Transverse colon (tissue), 4 donors: ENCODE data around the gene PDILT. TPM values are rescaled to one million over a fixed set of nuclear protein-coding genes. Genes with fewer than 3 reads are reported as not detected.

ENCODE experiments used
- DNase-seq: peaks from one replicate; pipeline ENCODE4 v3.0.0-alpha.2; 2019
- H3K27ac ChIP-seq, 4 donors: fragments of 200-600 bp; sonication (generic); 2 replicates each; pipeline ENCODE4 v1.5.1; 2016 to 2018; ENCODE audit warnings: inconsistent platforms in 4 of 4
- H3K27me3 ChIP-seq: fragments of 200-600 bp; sonication (generic); 2 replicates; pipeline ENCODE4 v1.5.1; 2017; ENCODE audit warnings: inconsistent platforms
- H3K36me3 ChIP-seq, 4 donors: fragments of 200-600 bp; sonication (generic); 2 replicates each; pipeline ENCODE4 v1.5.1; 2017 to 2019; ENCODE audit warnings: inconsistent platforms in 4 of 4
- H3K4me1 ChIP-seq, 4 donors: fragments of 200-600 bp; sonication (generic); 2 replicates each; pipeline ENCODE4 v1.5.1; 2017 to 2020; ENCODE audit warnings: inconsistent platforms in 4 of 4
- H3K4me3 ChIP-seq, 4 donors: fragments of 200-600 bp; sonication (generic); 1 replicate in 1 of 4; 2 replicates in 3 of 4; pipeline versions ENCODE4 v1.5.1 to v1.6.1; 2017 to 2019; ENCODE audit warnings: inconsistent platforms in 4 of 4
- H3K9me3 ChIP-seq, 2 donors: fragments of 200-600 bp; sonication (generic); 2 replicates each; pipeline ENCODE4 v1.5.1; 2017 to 2019; ENCODE audit warnings: inconsistent platforms in 2 of 2
- EP300 ChIP-seq: sonication (generic); formaldehyde crosslinking; IDR thresholded peaks from one replicate; pipeline ENCODE4 v1.6.1; 2017; ENCODE audit warnings: antibody characterized with exemption, low read depth
- POLR2A ChIP-seq: fragments of 450-650 bp; IDR thresholded peaks from one replicate; pipeline ENCODE4 v1.6.1; 2016; ENCODE audit warnings: antibody characterized with exemption, mild to moderate bottlenecking, moderate library complexity
- POLR2AphosphoS5 ChIP-seq, 3 donors: sonication (generic); formaldehyde crosslinking; IDR thresholded peaks; one replicate each; pipeline ENCODE4 v1.6.1; 2016; ENCODE audit warnings: antibody characterized with exemption in 3 of 3
- WGBS, 2 donors: methylation state at CpG; one replicate each; pipeline ENCODE4 v1.1.5; 2018; ENCODE audit warnings: low coverage in 1 of 2; 5-methylcytosine and 5-hydroxymethylcytosine counted together
- in situ Hi-C, 4 donors: fragments of 200-750 bp; cut with MboI; loops; one replicate each; pipeline versions ENCODE4 v1.15.0 to v1.15.1; 2017; ENCODE audit warnings: low sequenced_read_pairs in 3 of 4, low pct_ligation_motif_present in 1 of 4, low pct_unique_long_range_greater_than_20kb in 1 of 4
- intact Hi-C: fragments of 100-400 bp; cut with DNase I; formaldehyde crosslinking; loops from one replicate; pipeline ENCODE4 v1.15.1; 2023; ENCODE audit warnings: low total_unique reads
- total RNA-seq, 4 donors: library from RNA; depleted of rRNA; stranded (reverse); fragments of >200 nt; gene quantifications; one replicate each; pipeline ENCODE4 v1.1.0, GENCODE V29; 2016
- TF ChIP-seq, protein P1 (sequence below), 5 experiments: fragments of 200-600 bp in 3 of 5; fragments of 450-650 bp in 2 of 5; sonication (generic) in 3 of 5; IDR thresholded peaks; 1 replicate in 2 of 5; 2 replicates in 3 of 5; pipeline ENCODE4 v1.5.1; 2016 to 2017; ENCODE audit warnings: antibody characterized with exemption in 5 of 5, inconsistent platforms in 3 of 5, mild to moderate bottlenecking in 2 of 5, moderate library complexity in 1 of 5

The PDILT gene
- total RNA-seq, 4 donors from 2014 or later: not detected

GRCh38 chr16:20388854-20389253 is 15.7 kb downstream of the PDILT start:
- intact Hi-C loops: no loop called here
- in situ Hi-C loops: loop anchor here in 3 of 4 donors (10.0 to 25.0 kb wide), 4 partner anchors 477 to 827 kb away; partner anchors contain the start of gene VPS35L (in 1 of the 3)
- no peak for DNase-seq
- TF ChIP-seq EP300: no peak
- TF ChIP-seq, protein P1, sequence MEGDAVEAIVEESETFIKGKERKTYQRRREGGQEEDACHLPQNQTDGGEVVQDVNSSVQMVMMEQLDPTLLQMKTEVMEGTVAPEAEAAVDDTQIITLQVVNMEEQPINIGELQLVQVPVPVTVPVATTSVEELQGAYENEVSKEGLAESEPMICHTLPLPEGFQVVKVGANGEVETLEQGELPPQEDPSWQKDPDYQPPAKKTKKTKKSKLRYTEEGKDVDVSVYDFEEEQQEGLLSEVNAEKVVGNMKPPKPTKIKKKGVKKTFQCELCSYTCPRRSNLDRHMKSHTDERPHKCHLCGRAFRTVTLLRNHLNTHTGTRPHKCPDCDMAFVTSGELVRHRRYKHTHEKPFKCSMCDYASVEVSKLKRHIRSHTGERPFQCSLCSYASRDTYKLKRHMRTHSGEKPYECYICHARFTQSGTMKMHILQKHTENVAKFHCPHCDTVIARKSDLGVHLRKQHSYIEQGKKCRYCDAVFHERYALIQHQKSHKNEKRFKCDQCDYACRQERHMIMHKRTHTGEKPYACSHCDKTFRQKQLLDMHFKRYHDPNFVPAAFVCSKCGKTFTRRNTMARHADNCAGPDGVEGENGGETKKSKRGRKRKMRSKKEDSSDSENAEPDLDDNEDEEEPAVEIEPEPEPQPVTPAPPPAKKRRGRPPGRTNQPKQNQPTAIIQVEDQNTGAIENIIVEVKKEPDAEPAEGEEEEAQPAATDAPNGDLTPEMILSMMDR (IDR thresholded peaks at IDR 0.05): no peak
- no peak for TF ChIP-seq POLR2AphosphoS5 (IDR thresholded peaks at IDR 0.05)
- no peak for TF ChIP-seq POLR2A
- Histone ChIP-seq H3K9me3 (no peaks in the 10 kb centered on the region), H3K4me3 (no peak overlapping the region), H3K36me3 (no peaks in the 10 kb centered on the region), H3K27ac (no peak overlapping the region), H3K4me1 (peaks cover 0 to 4% (median 0%) of the 10 kb centered on the region in 4 donors), H3K27me3 (peaks cover 8% of the 10 kb centered on the region)
- WGBS, 2 donors: 29 to 47% methylated on average over 1 of the region's 1 CpG

DNA sequence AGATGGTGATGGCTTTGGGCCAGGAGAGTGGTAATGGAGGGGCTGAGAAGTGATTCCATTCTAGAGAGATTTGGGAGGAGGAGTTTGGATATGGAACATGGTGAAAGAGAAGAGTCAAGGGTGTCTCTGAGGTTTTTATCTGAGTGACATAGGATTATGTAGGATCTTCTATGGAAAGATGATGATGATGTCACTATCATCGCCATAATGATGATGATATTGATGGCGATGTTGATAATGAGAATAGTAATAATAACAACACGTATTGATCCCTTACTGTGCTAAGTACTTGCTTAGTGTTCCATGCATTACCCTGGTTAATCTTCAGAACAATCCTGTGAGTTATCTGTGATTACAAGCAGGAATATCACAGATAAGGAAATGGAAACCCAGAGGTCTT is 16.6 kb downstream of the PDILT start:
- TF ChIP-seq EP300 (no peak), POLR2AphosphoS5 (IDR thresholded peaks at IDR 0.05) (no peak), POLR2A (no peak)
- TF ChIP-seq, protein P1 (IDR thresholded peaks at IDR 0.05): no peak
- no peaks in the 10 kb centered on the region for H3K36me3 ChIP-seq
- WGBS, 2 donors: 88 to 91% methylated on average over 3 of the region's 3 CpGs
- no peaks in the 10 kb centered on the region for H3K4me1 ChIP-seq
- intact Hi-C loops: no loop called here
- DNase-seq: no peak
- peaks cover 8% of the 10 kb centered on the region for H3K27me3 ChIP-seq
- in situ Hi-C loops: loop anchor here in 3 of 4 donors (10.0 to 25.0 kb wide), 4 partner anchors 476 to 826 kb away; partner anchors contain the start of gene VPS35L (in 1 of the 3)
- H3K4me3 ChIP-seq: no peak overlapping the region
- no peak overlapping the region for H3K27ac ChIP-seq
- H3K9me3 ChIP-seq: no peaks in the 10 kb centered on the region

DNA sequence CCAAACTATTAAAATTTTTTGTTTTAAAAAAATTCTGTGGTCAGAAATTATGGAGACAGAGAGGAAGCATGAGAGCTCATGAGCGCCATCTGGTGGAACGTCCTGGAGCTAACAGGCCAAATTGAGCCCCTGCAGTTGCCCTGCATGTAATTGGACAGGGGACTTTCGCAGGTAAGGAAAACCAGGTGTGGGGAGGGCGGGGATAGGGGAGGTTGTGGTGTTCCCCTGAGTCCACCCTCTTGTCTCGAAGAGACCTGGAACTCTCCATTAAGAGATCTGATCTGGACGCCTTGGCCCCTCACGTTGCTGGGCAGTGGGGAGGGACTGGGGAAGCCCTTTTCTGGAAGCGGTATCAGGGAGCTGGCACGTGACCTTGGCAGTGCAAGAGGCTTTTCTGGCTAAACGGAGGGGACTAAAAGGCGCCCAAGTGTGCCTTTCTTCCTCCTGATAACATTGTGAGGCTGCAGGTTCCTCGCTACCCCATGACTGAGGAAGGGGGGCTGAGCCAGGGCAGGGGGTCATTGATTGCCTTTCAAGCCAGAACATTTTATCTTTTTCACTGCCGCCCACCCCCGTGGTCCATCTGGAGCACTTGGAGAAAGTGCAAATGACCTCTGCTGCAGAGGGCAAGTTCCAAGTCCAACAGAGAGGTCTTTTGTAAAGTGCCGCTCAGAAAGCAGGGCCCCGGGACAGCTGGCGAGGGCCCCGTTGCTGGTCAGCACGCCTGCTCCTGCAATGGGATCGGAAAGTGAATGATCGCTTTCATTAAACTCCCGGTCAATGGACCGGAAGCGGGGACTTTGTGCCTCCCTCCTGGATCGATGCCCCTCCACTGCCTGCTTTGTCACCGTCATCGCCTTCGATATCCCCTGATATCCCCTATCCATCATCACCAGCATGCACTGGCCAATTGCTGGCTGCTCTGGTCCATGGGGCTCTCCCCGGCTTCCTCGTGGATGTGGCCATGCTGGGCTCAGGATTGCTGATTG is 18.4 kb downstream of the PDILT start:
- Histone ChIP-seq H3K4me1 (no peaks in the 10 kb centered on the region), H3K27ac (no peak overlapping the region), H3K4me3 (no peak overlapping the region), H3K9me3 (no peaks in the 10 kb centered on the region), H3K27me3 (peaks cover 8% of the 10 kb centered on the region), H3K36me3 (no peaks in the 10 kb centered on the region)
- in situ Hi-C loops: loop anchor here in 3 of 4 donors (10.0 to 25.0 kb wide), 4 partner anchors 474 to 824 kb away; partner anchors contain the start of gene VPS35L (in 1 of the 3)
- 10 to 47% methylated on average over 4 to 30 of the region's 30 CpGs for WGBS, 2 donors
- DNase-seq: peak; percentile 64
- intact Hi-C loops: no loop called here
- TF ChIP-seq POLR2AphosphoS5 (IDR thresholded peaks at IDR 0.05): no peak
- TF ChIP-seq, protein P1 (IDR thresholded peaks at IDR 0.05): peak; percentile 63 to 88 (median 84)
